ENCODE results near the gene WASF1.

The WASF1 gene

DNA sequence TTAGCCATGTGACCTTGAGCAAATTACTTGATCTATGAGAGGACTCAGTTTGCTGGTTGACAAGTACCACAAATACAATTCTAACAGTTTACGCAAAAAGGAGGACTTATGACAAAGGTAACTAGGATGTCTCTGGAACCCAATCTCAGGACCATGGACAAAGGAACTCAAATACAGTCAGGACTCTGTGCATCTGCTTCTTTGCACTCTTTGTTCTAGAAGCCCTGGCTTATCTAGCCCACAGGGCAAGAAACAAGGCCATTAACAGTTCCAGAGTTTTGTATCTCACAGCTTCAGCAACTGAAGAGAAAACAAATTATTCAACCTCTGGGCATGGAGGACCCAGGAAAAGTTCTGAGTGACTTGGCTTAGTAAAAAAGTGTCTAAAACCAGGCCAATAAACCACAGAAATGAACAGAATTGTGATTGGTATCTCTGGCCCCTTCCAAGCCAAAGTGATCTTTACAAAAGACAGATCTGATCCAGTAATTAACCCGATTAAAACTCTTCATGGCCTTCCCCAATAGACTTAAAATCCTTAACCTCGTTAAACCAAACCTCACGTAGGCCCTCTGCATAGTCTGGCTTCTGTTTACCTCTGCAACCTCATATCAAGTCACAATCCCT, 5.9 kb downstream of the WASF1 start:
- Histone ChIP-seq H3K9ac (ENCODE audit: low read depth, low read length, poor library complexity, severe bottlenecking) (no peak overlapping the region), H3F3A (ENCODE audit: low read depth) (no peaks in the 10 kb centered on the region), H3K4me3 (ENCODE audit: low read length, poor library complexity, severe bottlenecking) (no peak overlapping the region), H3K9me3 (ENCODE audit: insufficient read depth, low read depth, low read length) (no peaks in the 10 kb centered on the region), H3K79me2 (ENCODE audit: insufficient read depth, low read length) (peaks cover 89% of the 10 kb centered on the region), H3K36me3 (ENCODE audit: insufficient read depth, low read length) (no peaks in the 10 kb centered on the region), H3K4me2 (ENCODE audit: low read depth, low read length, poor library complexity, severe bottlenecking) (peak overlapping the region; percentile 94), H3K27me3 (ENCODE audit: insufficient read depth, low read length, poor library complexity, severe bottlenecking) (no peaks in the 10 kb centered on the region), H3K9me2 (replicated peaks; ENCODE audit: low read depth, low read length) (no peaks in the 10 kb centered on the region), H4K20me1 (ENCODE audit: insufficient read depth, low read length, poor library complexity, severe bottlenecking) (peaks cover 60% of the 10 kb centered on the region), H2AFZ (ENCODE audit: low read length) (no peak overlapping the region), H3K4me1 (ENCODE audit: insufficient read depth, low read length, poor library complexity, severe bottlenecking) (peaks cover 59% of the 10 kb centered on the region)
- TF ChIP-seq EZH2phosphoT487 (IDR thresholded peaks at IDR 0.05; ENCODE audit: borderline replicate concordance), result no peak
- TF ChIP-seq, protein P1, sequence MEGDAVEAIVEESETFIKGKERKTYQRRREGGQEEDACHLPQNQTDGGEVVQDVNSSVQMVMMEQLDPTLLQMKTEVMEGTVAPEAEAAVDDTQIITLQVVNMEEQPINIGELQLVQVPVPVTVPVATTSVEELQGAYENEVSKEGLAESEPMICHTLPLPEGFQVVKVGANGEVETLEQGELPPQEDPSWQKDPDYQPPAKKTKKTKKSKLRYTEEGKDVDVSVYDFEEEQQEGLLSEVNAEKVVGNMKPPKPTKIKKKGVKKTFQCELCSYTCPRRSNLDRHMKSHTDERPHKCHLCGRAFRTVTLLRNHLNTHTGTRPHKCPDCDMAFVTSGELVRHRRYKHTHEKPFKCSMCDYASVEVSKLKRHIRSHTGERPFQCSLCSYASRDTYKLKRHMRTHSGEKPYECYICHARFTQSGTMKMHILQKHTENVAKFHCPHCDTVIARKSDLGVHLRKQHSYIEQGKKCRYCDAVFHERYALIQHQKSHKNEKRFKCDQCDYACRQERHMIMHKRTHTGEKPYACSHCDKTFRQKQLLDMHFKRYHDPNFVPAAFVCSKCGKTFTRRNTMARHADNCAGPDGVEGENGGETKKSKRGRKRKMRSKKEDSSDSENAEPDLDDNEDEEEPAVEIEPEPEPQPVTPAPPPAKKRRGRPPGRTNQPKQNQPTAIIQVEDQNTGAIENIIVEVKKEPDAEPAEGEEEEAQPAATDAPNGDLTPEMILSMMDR (conservative IDR thresholded peaks at IDR 0.05; ENCODE audit: low read length), result no peak

DNA sequence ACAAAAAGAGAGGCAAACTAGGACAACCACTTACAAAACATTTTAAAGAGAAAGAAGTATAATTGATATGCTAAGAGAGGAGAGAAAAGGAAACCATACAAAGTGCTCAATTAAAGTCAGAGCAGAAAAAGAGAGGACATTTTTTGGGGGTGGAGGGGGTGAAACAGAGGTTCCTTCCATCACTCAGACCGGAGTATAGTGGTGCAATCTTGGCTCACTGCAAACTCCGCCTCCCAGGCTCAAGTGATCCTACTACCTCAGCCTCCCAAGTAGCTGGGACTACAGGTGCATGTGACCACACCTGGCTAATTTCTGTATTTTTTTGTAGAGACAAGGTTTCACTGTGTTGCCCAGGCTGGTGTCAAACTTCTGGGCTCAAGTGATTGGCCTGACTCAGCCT, 9.4 kb downstream of the WASF1 start:
- Histone ChIP-seq H3K9me3 (ENCODE audit: insufficient read depth, low read depth, low read length) (no peaks in the 10 kb centered on the region), H3K4me2 (ENCODE audit: low read depth, low read length, poor library complexity, severe bottlenecking) (no peak overlapping the region), H3K4me3 (ENCODE audit: low read length, poor library complexity, severe bottlenecking) (no peak overlapping the region), H3K9me2 (replicated peaks; ENCODE audit: low read depth, low read length) (no peaks in the 10 kb centered on the region), H3F3A (ENCODE audit: low read depth) (no peaks in the 10 kb centered on the region), H3K9ac (ENCODE audit: low read depth, low read length, poor library complexity, severe bottlenecking) (no peak overlapping the region), H2AFZ (ENCODE audit: low read length) (no peak overlapping the region), H3K4me1 (ENCODE audit: insufficient read depth, low read length, poor library complexity, severe bottlenecking) (peaks cover 43% of the 10 kb centered on the region), H4K20me1 (ENCODE audit: insufficient read depth, low read length, poor library complexity, severe bottlenecking) (peaks cover 36% of the 10 kb centered on the region), H3K36me3 (ENCODE audit: insufficient read depth, low read length) (no peaks in the 10 kb centered on the region), H3K79me2 (ENCODE audit: insufficient read depth, low read length) (peaks cover 89% of the 10 kb centered on the region), H3K27me3 (ENCODE audit: insufficient read depth, low read length, poor library complexity, severe bottlenecking) (no peaks in the 10 kb centered on the region)
- TF ChIP-seq, protein P1 (conservative IDR thresholded peaks at IDR 0.05; ENCODE audit: low read length), result no peak

DNA sequence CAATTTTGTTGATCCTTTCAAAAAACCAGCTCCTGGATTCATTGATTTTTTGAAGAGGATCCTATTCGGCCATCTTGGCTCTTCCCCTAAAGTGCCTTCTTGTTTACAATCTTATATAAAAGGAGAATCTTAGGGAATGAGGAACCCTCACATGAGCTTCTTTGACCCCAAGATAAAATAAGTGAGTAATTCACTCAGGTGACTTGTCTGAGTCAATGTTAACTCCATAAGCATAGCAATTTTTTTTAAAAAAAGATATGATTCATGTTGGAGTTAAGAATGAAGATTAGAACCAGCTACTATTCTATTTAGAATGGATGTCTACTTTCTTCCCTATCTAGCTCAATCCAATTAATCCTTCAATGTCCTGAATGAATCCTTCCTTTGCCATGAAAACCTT, 21.0 kb downstream of the WASF1 start:
- Histone ChIP-seq H3K9ac (ENCODE audit: low read depth, low read length, poor library complexity, severe bottlenecking) (no peak overlapping the region), H3K79me2 (ENCODE audit: insufficient read depth, low read length) (peaks cover 32% of the 10 kb centered on the region), H3K9me2 (replicated peaks; ENCODE audit: low read depth, low read length) (no peaks in the 10 kb centered on the region), H2AFZ (ENCODE audit: low read length) (no peak overlapping the region), H3F3A (ENCODE audit: low read depth) (no peaks in the 10 kb centered on the region), H4K20me1 (ENCODE audit: insufficient read depth, low read length, poor library complexity, severe bottlenecking) (no peaks in the 10 kb centered on the region), H3K36me3 (ENCODE audit: insufficient read depth, low read length) (no peaks in the 10 kb centered on the region), H3K4me2 (ENCODE audit: low read depth, low read length, poor library complexity, severe bottlenecking) (no peak overlapping the region), H3K27me3 (ENCODE audit: insufficient read depth, low read length, poor library complexity, severe bottlenecking) (no peaks in the 10 kb centered on the region), H3K4me1 (ENCODE audit: insufficient read depth, low read length, poor library complexity, severe bottlenecking) (no peaks in the 10 kb centered on the region), H3K4me3 (ENCODE audit: low read length, poor library complexity, severe bottlenecking) (no peak overlapping the region), H3K9me3 (ENCODE audit: insufficient read depth, low read depth, low read length) (no peaks in the 10 kb centered on the region)
- TF ChIP-seq, protein P1 (conservative IDR thresholded peaks at IDR 0.05; ENCODE audit: low read length), result no peak
- TF ChIP-seq EZH2phosphoT487 (IDR thresholded peaks at IDR 0.05; ENCODE audit: borderline replicate concordance), result no peak
